22Rv1 (cell line): ENCODE data around the gene PEX3.

Experiments
- ZFX ChIP-seq: fragments of 450-650 bp; IDR thresholded peaks from 2 replicates; pipeline ENCODE4 v1.6.1; 2017; ENCODE audit warnings: antibody characterized with exemption, borderline replicate concordance
- TF ChIP-seq, protein P1 (sequence below): fragments of 450-650 bp; IDR thresholded peaks from 2 replicates; pipeline ENCODE4 v1.5.1; 2017; ENCODE audit warnings: mild to moderate bottlenecking

GRCh38 chr6:143531720-143532499 lies 81.3 kb downstream of the PEX3 start:
- TF ChIP-seq, protein P1, sequence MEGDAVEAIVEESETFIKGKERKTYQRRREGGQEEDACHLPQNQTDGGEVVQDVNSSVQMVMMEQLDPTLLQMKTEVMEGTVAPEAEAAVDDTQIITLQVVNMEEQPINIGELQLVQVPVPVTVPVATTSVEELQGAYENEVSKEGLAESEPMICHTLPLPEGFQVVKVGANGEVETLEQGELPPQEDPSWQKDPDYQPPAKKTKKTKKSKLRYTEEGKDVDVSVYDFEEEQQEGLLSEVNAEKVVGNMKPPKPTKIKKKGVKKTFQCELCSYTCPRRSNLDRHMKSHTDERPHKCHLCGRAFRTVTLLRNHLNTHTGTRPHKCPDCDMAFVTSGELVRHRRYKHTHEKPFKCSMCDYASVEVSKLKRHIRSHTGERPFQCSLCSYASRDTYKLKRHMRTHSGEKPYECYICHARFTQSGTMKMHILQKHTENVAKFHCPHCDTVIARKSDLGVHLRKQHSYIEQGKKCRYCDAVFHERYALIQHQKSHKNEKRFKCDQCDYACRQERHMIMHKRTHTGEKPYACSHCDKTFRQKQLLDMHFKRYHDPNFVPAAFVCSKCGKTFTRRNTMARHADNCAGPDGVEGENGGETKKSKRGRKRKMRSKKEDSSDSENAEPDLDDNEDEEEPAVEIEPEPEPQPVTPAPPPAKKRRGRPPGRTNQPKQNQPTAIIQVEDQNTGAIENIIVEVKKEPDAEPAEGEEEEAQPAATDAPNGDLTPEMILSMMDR: no peak
- TF ChIP-seq ZFX: no peak
